NCI-H345 treated with DMSO at 0.1 percent for 48 hours (cell line): ENCODE data around the gene KRTAP15-1.

Source experiments
- DNase-seq: peaks from one replicate; lab custom pipeline; 2025; ENCODE audit not compliant: unreplicated experiment; lab: John Stamatoyannopoulos, UW

The KRTAP15-1 gene

DNA sequence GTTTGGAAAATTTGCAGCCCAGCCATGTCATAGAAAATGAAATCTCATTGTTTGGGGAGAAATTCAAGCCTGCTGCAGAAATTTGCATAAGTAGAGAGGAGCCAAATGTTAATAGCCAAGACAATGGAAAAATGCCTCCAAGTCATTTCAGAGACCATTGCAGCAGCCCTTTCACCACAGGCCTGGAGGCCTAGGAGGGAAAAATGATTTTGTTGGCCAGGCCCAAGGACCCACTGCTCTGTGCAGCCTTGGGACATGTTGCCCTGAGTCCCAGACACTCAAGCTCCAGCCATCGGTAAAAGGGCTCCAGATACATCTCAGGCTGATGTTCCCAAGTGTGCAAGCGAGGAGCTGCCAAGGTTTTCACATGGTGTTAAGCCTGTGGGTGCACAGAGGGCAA, 46.1 kb downstream of the KRTAP15-1 start:
- DNase-seq = no peak

- no peak for DNase-seq
Measured at GRCh38 chr21:30487336-30487735, 47.3 kb downstream of the KRTAP15-1 start, which contains the start of gene KRTAP19-2. Gene KRTAP19-2, minus strand, starts transcription at chr21:30487436. Its CDS starts 88 bp downstream, at chr21:30487348.
